HL-60/S4 treated with retinoic acid at 250 ng/mL for 4 days and 3 days (cell line): ENCODE data around the gene PTGDR.

Experiments used
- in situ Hi-C: fragments of 300-500 bp; cut with MboI; formaldehyde crosslinking; loops from 2 replicates; pipeline ENCODE4 v1.7.0; 2022; ENCODE audit warnings: low sequenced_read_pairs

The PTGDR gene

DNA sequence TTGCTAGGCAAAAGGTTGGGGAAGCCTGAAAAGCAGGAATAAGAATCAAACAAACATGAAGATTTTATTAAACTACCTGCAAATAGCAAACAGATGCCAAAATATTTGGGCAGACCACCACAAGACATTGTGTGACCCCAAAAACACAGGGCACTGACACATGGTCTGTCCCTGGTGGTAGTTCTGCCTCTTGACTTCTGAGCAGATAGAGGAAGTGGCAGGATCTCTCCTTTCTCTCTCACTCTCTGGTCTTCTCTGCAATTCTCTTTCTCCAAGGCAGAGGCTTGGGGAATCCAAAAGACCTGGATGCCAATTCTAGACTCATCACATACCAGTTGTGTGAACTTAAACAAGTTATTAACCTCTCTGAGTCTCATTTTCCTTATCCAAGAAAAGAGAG, 4.3 kb upstream of the PTGDR start:
- in situ Hi-C loops = no loop called here

DNA sequence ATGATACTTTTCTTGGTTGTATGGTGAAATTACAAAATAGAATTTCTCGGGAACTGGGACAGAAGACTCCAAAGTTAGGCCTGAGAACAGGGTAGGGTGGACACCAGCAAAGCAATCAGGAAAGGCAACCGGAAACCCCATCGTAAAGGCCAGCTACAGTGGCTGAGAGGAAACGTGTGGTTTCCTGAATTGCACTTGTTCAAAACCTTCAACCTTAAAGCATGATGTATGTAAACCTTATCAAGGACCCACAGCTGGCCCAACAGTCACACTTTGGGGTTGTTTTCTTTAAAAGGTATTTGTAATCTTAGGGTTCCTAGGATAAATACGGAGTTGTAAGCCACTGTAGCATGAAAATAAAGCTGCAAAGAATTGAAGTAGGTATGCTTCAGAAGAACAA, 2.2 kb upstream of the PTGDR start:
- in situ Hi-C loops = no loop called here

DNA sequence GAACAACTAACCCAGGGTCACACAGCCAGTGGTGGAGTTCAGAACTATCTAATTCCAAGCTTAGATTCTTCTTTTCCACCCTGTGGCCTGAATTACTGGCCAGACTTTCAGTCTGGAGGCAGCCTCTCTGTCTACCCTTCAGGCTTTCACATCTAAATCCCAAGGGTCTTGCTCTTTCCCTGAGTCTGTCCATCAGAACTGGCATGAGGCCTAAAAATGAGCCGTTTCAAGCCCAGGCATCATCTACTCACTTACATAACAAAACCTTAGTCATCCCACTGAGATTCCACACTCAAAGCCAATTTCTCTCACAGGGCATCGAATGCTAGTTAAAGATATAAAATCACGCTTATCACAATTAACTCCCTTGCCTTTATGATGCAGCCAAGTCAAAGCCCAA, 1.3 kb upstream of the PTGDR start:
- in situ Hi-C loops = no loop called here

DNA sequence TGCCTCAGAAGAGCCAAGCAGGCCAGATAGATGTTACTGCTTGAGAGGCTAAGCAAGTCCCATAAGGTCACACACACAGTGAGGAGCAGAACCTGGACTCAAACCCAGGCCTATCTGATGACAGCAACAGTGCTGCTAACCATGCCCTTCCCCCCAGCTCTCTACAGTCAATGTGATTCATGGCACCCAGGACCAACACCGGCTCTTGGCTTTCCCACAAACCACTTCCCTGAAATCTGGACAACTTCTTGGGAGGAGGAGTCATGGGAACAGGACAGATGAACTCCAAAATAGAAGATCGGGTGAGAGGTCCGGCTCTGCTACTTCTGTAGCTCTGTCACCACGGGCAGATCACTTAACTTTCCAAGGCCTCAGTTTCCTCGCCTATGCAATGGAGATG, 716 bp upstream of the PTGDR start:
- in situ Hi-C loops = no loop called here

GRCh38 chr14:52268279-52269061, 972 bp downstream of the PTGDR start:
- in situ Hi-C loops = no loop called here

GRCh38 chr14:52269100-52269499, 1.6 kb downstream of the PTGDR start:
- in situ Hi-C loops = no loop called here

GRCh38 chr14:52269982-52270381, 2.5 kb downstream of the PTGDR start:
- in situ Hi-C loops = no loop called here

GRCh38 chr14:52271538-52271937, 4.0 kb downstream of the PTGDR start:
- in situ Hi-C loops = no loop called here

DNA sequence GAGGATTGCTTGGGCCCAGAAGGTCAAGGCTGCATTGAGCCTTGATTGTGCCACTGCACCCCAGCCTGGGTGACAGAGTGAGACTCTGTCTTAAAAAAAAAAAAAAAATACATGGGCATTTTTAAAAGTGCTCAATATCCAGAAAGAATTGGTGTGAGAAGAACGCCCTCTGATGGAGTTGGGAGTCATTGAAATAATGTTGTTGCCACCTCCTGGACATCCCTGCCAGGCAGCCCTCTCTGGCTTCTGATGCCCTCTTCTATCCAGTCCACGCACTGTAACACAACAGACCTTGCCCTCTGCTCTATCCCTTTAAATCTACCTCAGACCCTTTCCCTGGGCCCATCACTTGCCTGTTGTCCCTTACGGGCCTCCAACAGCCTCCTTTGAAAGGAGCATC, 4.9 kb downstream of the PTGDR start:
- in situ Hi-C loops = no loop called here

- in situ Hi-C loops = no loop called here
These were observed 7.9 kb downstream of the PTGDR start for GRCh38 chr14:52275372-52275771.

DNA sequence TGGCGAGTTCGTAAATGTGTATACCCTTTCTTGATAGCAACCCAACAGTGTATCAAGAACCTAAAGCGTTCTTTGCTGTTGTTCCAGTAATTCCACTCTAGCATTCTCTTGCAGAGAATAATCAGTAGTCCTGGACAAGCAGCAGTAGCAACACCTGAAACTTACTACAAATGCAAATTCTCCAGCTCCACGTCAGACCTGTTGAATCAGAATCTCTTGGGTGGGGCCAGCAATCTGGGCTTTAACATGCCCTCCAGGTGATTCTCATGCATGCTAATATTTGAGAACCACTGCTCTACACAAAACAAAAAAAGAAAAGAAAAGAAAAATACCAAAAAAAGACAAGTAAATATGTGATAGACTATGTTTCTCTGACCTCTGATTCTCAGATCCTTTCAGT, 10.1 kb downstream of the PTGDR start:
- in situ Hi-C loops = no loop called here

- in situ Hi-C loops = no loop called here
These were observed 11.9 kb downstream of the PTGDR start for GRCh38 chr14:52279408-52279807.

GRCh38 chr14:52283099-52283498, 15.6 kb downstream of the PTGDR start:
- in situ Hi-C loops = no loop called here

- in situ Hi-C loops = no loop called here
These were observed 19.5 kb downstream of the PTGDR start for GRCh38 chr14:52286661-52287649.

DNA sequence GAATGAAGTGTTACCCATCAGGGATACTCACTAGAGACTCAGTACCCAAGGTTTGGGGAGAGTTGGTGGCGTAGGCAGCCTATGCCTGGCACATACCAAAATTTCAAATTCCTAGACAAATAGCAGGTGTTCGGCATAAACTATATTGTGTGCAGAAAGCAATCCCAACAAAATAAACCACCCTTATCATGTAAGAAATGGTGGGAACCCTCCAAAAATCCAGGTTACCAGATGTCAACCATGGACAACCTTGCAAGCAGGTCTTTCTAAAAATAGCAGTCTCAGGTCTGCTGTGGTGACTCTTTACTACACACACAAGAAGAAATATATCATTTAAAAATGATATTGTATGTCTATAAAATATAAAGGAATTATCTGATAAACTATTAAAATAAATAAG, 28.9 kb downstream of the PTGDR start:
- in situ Hi-C loops = no loop called here

- in situ Hi-C loops = no loop called here
These were observed 31.3 kb downstream of the PTGDR start for GRCh38 chr14:52298795-52299194.

GRCh38 chr14:52299692-52300278, 32.3 kb downstream of the PTGDR start:
- in situ Hi-C loops = no loop called here

- in situ Hi-C loops = no loop called here
These were observed 35.7 kb downstream of the PTGDR start for GRCh38 chr14:52303236-52303635.

GRCh38 chr14:52304248-52304904, 36.9 kb downstream of the PTGDR start:
- in situ Hi-C loops = no loop called here

- in situ Hi-C loops = no loop called here
These were observed 37.5 kb downstream of the PTGDR start for GRCh38 chr14:52305014-52305413.

GRCh38 chr14:52307376-52307775, 39.9 kb downstream of the PTGDR start:
- in situ Hi-C loops = no loop called here
